ENCODE results near the gene ECE1.

GRCh38 chr1:21244154-21244553, 46.1 kb downstream of the ECE1 start:
- TF ChIP-seq SMC3 (IDR thresholded peaks at IDR 0.05; ENCODE audit: low read depth, low read length), result no peak
- no peak for TF ChIP-seq CTCF (conservative IDR thresholded peaks at IDR 0.05; ENCODE audit: low read depth, low read length)
- TF ChIP-seq RCOR1 (IDR thresholded peaks at IDR 0.05; ENCODE audit: insufficient replicate concordance, low read length), result no peak
- no peak for TF ChIP-seq BHLHE40 (IDR thresholded peaks at IDR 0.05; ENCODE audit: low read depth, low read length)
- TF ChIP-seq RAD21 (IDR thresholded peaks at IDR 0.05; ENCODE audit: low read length), result no peak
- no peak for TF ChIP-seq MAZ (IDR thresholded peaks at IDR 0.05; ENCODE audit: borderline replicate concordance, low read depth, low read length)
- TF ChIP-seq ELK1 (IDR thresholded peaks at IDR 0.05; ENCODE audit: borderline replicate concordance, low read depth, low read length), result no peak
- no peak for TF ChIP-seq CEBPB (IDR thresholded peaks at IDR 0.05; ENCODE audit: low read depth, low read length)
- TF ChIP-seq RFX5 (IDR thresholded peaks at IDR 0.05; ENCODE audit: low read depth, low read length), result no peak

Data from IMR-90 (cell line).